Measurements from ENCODE around the gene SFRP2. TPM values are rescaled to one million over a fixed set of nuclear protein-coding genes. Genes with fewer than 3 reads are reported as not detected.

SFRP2 gene
- polyA plus RNA-seq, 3 donors = not detected

GRCh38 chr4:153789741-153790499 lies 1.0 kb upstream of the SFRP2 start:
- no peak overlapping the region for H3K27ac Mint-ChIP-seq
- peaks cover 0 to 63% of the 10 kb centered on the region in 2 donors for H3K9me3 ChIP-seq (replicated peaks in 1 of 2; ENCODE audit: control insufficient read depth in 1 of 2, insufficient read depth in 1 of 2, low read length in 2 of 2)
- peaks cover 55% of the 10 kb centered on the region for H3K4me1 Mint-ChIP-seq
- no peak overlapping the region for H3K27ac ChIP-seq (ENCODE audit: low read depth in 1 of 2, low read length in 2 of 2)
- no peak overlapping the region for H3K4me3 ChIP-seq (replicated peaks in 1 of 3; ENCODE audit: low read depth in 2 of 3, low read length in 3 of 3)
- H3K36me3 ChIP-seq (replicated peaks in 1 of 2; ENCODE audit: control insufficient read depth in 1 of 2, insufficient read depth in 2 of 2, low read length in 2 of 2) = no peaks in the 10 kb centered on the region
- no peaks in the 10 kb centered on the region for H3K79me2 ChIP-seq (ENCODE audit: insufficient read depth, low read length)
- intact Hi-C loops (cut with micrococcal nuclease) = no loop called here
- peaks cover 27 to 46% of the 10 kb centered on the region in 2 donors for H3K4me1 ChIP-seq (ENCODE audit: control insufficient read depth in 1 of 2, insufficient read depth in 2 of 2, low read length in 2 of 2)
- 11% methylated on average over 6 of the region's 28 CpGs for WGBS (ENCODE audit: insufficient coverage)
- peak overlapping the region; percentile 56 for H3K4me2 ChIP-seq (replicated peaks; ENCODE audit: extremely low read depth, low read length, poor library complexity, severe bottlenecking)
- no peak for DNase-seq
- peak overlapping the region; percentile 54 for H2AFZ ChIP-seq (ENCODE audit: insufficient read depth, low read depth, low read length, poor library complexity, severe bottlenecking)
- no peaks in the 10 kb centered on the region for H4K20me1 ChIP-seq (ENCODE audit: insufficient read depth, low read length)
- peaks cover 89 to 98% (median 98%) of the 10 kb centered on the region in 3 donors for H3K27me3 Mint-ChIP-seq (ENCODE audit: low read depth in 3 of 3)
- H3K9me3 Mint-ChIP-seq = peaks cover 0 to 35% (median 20%) of the 10 kb centered on the region in 7 donors
- no peak for TF ChIP-seq CTCF (IDR thresholded peaks at IDR 0.05)
- no peak overlapping the region for H3K9ac ChIP-seq (ENCODE audit: insufficient read depth, low read length, poor library complexity, severe bottlenecking)
- H3K4me3 Mint-ChIP-seq = peak overlapping the region; percentile 37 to 85
- peaks cover 4 to 12% of the 10 kb centered on the region in 2 donors for H3K36me3 Mint-ChIP-seq
- H3K27me3 ChIP-seq (ENCODE audit: control insufficient read depth in 2 of 2, insufficient read depth in 2 of 2, low read length in 2 of 2) = peaks cover 88 to 99% of the 10 kb centered on the region in 2 donors

GRCh38 chr4:153788051-153788412 lies 851 bp downstream of the SFRP2 start:
- peaks cover 50% of the 10 kb centered on the region for H3K4me1 Mint-ChIP-seq
- H3K27me3 ChIP-seq (ENCODE audit: control insufficient read depth in 2 of 2, insufficient read depth in 2 of 2, low read length in 2 of 2) = peaks cover 88 to 99% of the 10 kb centered on the region in 2 donors
- H3K4me3 Mint-ChIP-seq = peak overlapping the region in 1 of 2 donors; percentile 85
- no peak overlapping the region for H3K4me2 ChIP-seq (replicated peaks; ENCODE audit: extremely low read depth, low read length, poor library complexity, severe bottlenecking)
- no peak overlapping the region for H3K27ac ChIP-seq (ENCODE audit: low read depth in 1 of 2, low read length in 2 of 2)
- no peak overlapping the region for H3K9ac ChIP-seq (ENCODE audit: insufficient read depth, low read length, poor library complexity, severe bottlenecking)
- peak overlapping the region in 3 of 7 donors; percentile 35 to 79 (median 67) for H3K27ac Mint-ChIP-seq
- H3K4me1 ChIP-seq (ENCODE audit: control insufficient read depth in 1 of 2, insufficient read depth in 2 of 2, low read length in 2 of 2) = peaks cover 27 to 46% of the 10 kb centered on the region in 2 donors
- H3K36me3 ChIP-seq (replicated peaks in 1 of 2; ENCODE audit: control insufficient read depth in 1 of 2, insufficient read depth in 2 of 2, low read length in 2 of 2) = no peaks in the 10 kb centered on the region
- DNase-seq = no peak
- peaks cover 4 to 12% of the 10 kb centered on the region in 2 donors for H3K36me3 Mint-ChIP-seq
- intact Hi-C loops (cut with micrococcal nuclease) = no loop called here
- no peak overlapping the region for H3K4me3 ChIP-seq (replicated peaks in 1 of 3; ENCODE audit: low read depth in 2 of 3, low read length in 3 of 3)
- peaks cover 0 to 52% of the 10 kb centered on the region in 2 donors for H3K9me3 ChIP-seq (replicated peaks in 1 of 2; ENCODE audit: control insufficient read depth in 1 of 2, insufficient read depth in 1 of 2, low read length in 2 of 2)
- WGBS (ENCODE audit: insufficient coverage) = 4% methylated on average over 15 of the region's 15 CpGs
- H3K79me2 ChIP-seq (ENCODE audit: insufficient read depth, low read length) = no peaks in the 10 kb centered on the region
- H4K20me1 ChIP-seq (ENCODE audit: insufficient read depth, low read length) = no peaks in the 10 kb centered on the region
- peaks cover 0 to 34% (median 20%) of the 10 kb centered on the region in 7 donors for H3K9me3 Mint-ChIP-seq
- peaks cover 89 to 97% (median 95%) of the 10 kb centered on the region in 3 donors for H3K27me3 Mint-ChIP-seq (ENCODE audit: low read depth in 3 of 3)
- TF ChIP-seq CTCF (IDR thresholded peaks at IDR 0.05) = no peak
- no peak overlapping the region for H2AFZ ChIP-seq (ENCODE audit: insufficient read depth, low read depth, low read length, poor library complexity, severe bottlenecking)

All from CD14-positive monocyte (primary cell).